Type B pancreatic cell (in vitro differentiated cells): ENCODE measurements around the gene HMG20A. TPM values are rescaled to one million over a fixed set of nuclear protein-coding genes. Genes with fewer than 3 reads are reported as not detected.

Experiments
- DNase-seq: peaks from one replicate; pipeline ENCODE4 v3.0.0; 2021; ENCODE audit warnings: mixed read lengths; ENCODE audit not compliant: unreplicated experiment; ENCODE audit errors: extremely low spot score
- H3K27ac Mint-ChIP-seq: 2 replicates; pipeline ENCODE4 v1.8.0; 2021; ENCODE audit warnings: mild to moderate bottlenecking, mixed read lengths
- H3K27me3 Mint-ChIP-seq: 2 replicates; pipeline ENCODE4 v1.8.0; 2021; ENCODE audit warnings: mixed read lengths
- H3K36me3 Mint-ChIP-seq: 2 replicates; pipeline ENCODE4 v1.8.0; 2021; ENCODE audit warnings: mixed read lengths
- H3K4me1 Mint-ChIP-seq: one replicate; pipeline ENCODE4 v1.8.0; 2021; ENCODE audit warnings: mixed read lengths; ENCODE audit not compliant: unreplicated experiment
- H3K4me3 Mint-ChIP-seq: 2 replicates; pipeline ENCODE4 v1.8.0; 2021; ENCODE audit warnings: mild to moderate bottlenecking, mixed read lengths
- H3K9me3 Mint-ChIP-seq: 2 replicates; pipeline ENCODE4 v1.8.0; 2021; ENCODE audit warnings: mixed read lengths
- CTCF ChIP-seq: fragments of 200-600 bp; sonication (generic); conservative IDR thresholded peaks from 2 replicates; pipeline ENCODE4 v1.5.0; 2021; ENCODE audit warnings: antibody characterized with exemption, mild to moderate bottlenecking
- total RNA-seq: library from RNA; stranded (reverse); gene quantifications from 2 replicates; pipeline ENCODE4 v1.2.1, GENCODE V29; 2021; ENCODE audit warnings: low replicate concordance

HMG20A gene
- total RNA-seq, 1 donor from 2014 or later = 48.7 TPM

DNA sequence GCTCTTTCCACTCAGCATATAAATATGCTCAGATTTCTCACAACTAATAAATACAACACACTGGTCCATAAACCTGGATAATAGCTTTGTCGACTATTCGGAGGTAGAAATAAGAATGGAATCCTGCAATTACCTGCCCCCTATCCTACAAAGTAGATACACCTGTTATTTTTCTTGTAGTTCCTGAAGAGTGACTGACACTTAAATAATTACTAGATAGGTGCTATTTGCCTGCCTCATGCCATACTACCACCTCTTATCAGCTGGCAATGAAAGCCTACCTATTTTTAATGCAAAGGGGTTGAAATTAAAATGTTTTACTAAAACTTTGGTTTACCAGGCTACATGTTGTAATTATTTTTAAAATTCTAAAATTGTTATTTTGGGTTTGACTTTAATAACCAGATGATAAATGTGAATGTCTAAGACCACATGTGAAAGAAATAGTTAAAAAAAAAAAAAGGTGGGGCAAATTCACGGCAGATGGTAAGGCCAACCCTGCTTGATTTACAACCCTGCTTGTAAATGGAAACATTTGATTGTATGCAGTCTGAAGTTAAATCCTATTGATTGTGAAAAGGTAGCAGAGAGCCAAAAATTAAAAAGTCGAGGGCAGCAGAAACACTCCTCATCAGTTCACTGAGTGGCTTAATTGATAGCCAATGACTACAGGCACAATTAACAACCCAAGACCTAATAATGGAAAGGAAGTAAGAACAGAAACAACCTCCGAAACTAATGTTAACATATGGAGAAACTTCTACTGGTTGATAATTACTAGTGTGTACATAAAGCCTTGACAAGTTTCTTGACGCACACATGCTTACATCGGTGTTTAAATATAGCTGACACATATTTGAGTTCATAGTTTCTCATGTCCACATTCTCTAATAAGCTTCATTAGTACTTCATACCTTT lies 9.7 kb upstream of the HMG20A start:
- Mint-ChIP-seq H3K27me3 (no peaks in the 10 kb centered on the region), H3K36me3 (peaks cover 5% of the 10 kb centered on the region), H3K27ac (no peak overlapping the region), H3K4me1 (peaks cover 9% of the 10 kb centered on the region), H3K4me3 (no peak overlapping the region), H3K9me3 (peaks cover 12% of the 10 kb centered on the region)
- TF ChIP-seq CTCF = no peak
- DNase-seq = no peak

GRCh38 chr15:77411619-77411976 lies 9.1 kb upstream of the HMG20A start:
- no peak overlapping the region for H3K4me3 Mint-ChIP-seq
- H3K36me3 Mint-ChIP-seq = peaks cover 5% of the 10 kb centered on the region

DNA sequence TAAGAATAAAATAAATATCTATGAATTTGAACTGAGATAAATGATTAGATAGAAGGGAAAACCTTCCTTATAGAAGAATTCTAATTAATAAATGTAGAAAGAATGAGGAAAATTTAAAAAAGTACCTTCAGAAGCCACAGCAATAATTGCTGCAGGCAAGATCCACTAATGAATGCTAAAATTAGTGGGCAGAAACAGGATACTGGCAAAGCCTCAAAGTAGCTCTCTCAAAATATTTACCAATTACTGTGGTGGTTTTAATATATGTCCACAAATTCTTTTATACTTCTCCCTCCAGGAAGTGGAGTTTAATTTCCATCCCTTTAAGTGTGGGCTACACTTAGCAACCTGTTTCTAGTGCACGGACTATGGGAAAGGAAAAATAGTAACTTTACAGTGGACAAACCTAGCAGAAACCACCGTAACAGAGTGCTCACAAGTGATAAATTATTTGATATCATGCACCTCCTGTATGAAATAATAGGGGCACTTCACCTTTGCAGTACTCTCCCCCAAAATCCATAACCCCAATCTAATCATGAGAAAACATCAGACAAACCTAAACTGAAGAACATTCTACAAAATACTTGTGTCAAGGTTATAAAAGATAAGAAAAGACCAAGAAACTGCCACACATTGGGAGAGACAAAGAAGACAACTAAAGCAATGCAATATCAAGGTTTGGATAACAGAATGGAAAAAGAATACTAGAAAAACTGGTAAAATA lies 7.6 kb upstream of the HMG20A start:
- no peak for TF ChIP-seq CTCF
- peaks cover 13% of the 10 kb centered on the region for H3K4me1 Mint-ChIP-seq
- no peaks in the 10 kb centered on the region for H3K9me3 Mint-ChIP-seq
- H3K4me3 Mint-ChIP-seq = no peak overlapping the region
- H3K36me3 Mint-ChIP-seq = no peaks in the 10 kb centered on the region
- H3K27me3 Mint-ChIP-seq = no peaks in the 10 kb centered on the region
- DNase-seq = no peak
- no peak overlapping the region for H3K27ac Mint-ChIP-seq

More at GRCh38 chr15:77411619-77411976, 9.1 kb upstream of the HMG20A start:
- H3K27ac Mint-ChIP-seq = no peak overlapping the region
- H3K27me3 Mint-ChIP-seq = no peaks in the 10 kb centered on the region
- DNase-seq = no peak
- H3K4me1 Mint-ChIP-seq = peaks cover 9% of the 10 kb centered on the region
- peaks cover 10% of the 10 kb centered on the region for H3K9me3 Mint-ChIP-seq
- TF ChIP-seq CTCF = no peak

DNA sequence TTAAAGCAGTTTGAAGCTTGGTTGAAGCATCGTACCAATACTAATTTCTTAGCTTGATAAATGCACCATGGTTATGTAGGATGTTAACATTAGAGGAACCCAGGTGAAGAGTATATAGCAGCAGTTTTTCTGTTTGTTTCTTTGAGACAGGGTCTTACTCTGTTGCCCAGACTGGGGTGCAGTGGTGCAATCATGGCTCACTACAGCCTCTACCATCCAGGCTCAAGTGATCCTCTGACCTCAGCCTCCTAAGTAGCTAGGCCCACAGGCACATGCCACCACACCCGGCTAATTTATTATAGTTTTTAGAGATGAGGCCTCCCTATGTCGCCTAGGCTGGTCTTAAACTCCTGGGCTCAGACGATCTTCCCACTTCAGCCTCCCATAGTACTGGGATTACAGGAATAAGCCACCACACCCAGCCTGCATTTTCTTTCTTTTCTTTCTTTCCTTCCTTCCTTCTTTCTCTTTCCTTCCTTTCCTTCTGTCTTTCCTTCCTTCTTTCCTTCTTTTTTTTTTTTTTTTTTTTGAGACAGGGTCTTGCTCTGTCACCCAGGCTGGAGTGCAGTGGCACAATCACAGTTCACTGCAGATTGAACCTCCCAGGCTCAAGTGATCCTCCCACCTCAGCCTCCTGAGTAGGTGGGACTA lies 6.9 kb upstream of the HMG20A start:
- Mint-ChIP-seq H3K4me3 (no peak overlapping the region), H3K36me3 (no peaks in the 10 kb centered on the region), H3K27me3 (no peaks in the 10 kb centered on the region), H3K27ac (no peak overlapping the region), H3K4me1 (peaks cover 19% of the 10 kb centered on the region), H3K9me3 (no peaks in the 10 kb centered on the region)
- no peak for TF ChIP-seq CTCF
- no peak for DNase-seq

GRCh38 chr15:77414789-77415442 lies 5.8 kb upstream of the HMG20A start:
- Mint-ChIP-seq H3K27ac (no peak overlapping the region), H3K27me3 (no peaks in the 10 kb centered on the region), H3K36me3 (no peaks in the 10 kb centered on the region), H3K9me3 (no peaks in the 10 kb centered on the region), H3K4me1 (peaks cover 18% of the 10 kb centered on the region), H3K4me3 (no peak overlapping the region)
- no peak for TF ChIP-seq CTCF
- no peak for DNase-seq
